Tibial nerve (tissue), 4 donors: ENCODE results near the gene FAM193A. TPM values are rescaled to one million over a fixed set of nuclear protein-coding genes. Genes with fewer than 3 reads are reported as not detected.

Experiments
- DNase-seq, 2 donors: peaks; one replicate each; pipeline ENCODE4 v3.0.0-alpha.2; 2019; ENCODE audit warnings: low spot score in 2 of 2
- H3K27ac ChIP-seq, 4 donors: fragments of 200-600 bp; sonication (generic) in 3 of 4; one replicate each; pipeline ENCODE4 v1.5.1; 2017 to 2019; ENCODE audit warnings: mild to moderate bottlenecking in 1 of 4
- H3K27me3 ChIP-seq, 2 donors: fragments of 200-600 bp; sonication (generic) in 1 of 2; one replicate each; pipeline versions ENCODE4 v1.5.1 to v1.6.0; 2017 to 2019
- H3K36me3 ChIP-seq, 3 donors: fragments of 200-600 bp; sonication (generic); one replicate each; pipeline ENCODE4 v1.5.1; 2018 to 2019
- H3K4me1 ChIP-seq, 4 donors: fragments of 200-600 bp; sonication (generic) in 3 of 4; one replicate each; pipeline ENCODE4 v1.5.1; 2017 to 2019
- H3K4me3 ChIP-seq, 4 donors: fragments of 200-600 bp; sonication (generic) in 3 of 4; one replicate each; pipeline ENCODE4 v1.5.1; 2017 to 2019; ENCODE audit warnings: mild to moderate bottlenecking in 1 of 4, moderate library complexity in 1 of 4
- H3K9me3 ChIP-seq, 4 donors: fragments of 200-600 bp; sonication (generic) in 3 of 4; one replicate each; pipeline ENCODE4 v1.5.1; 2017 to 2019
- EP300 ChIP-seq, 2 donors: sonication (generic); formaldehyde crosslinking; IDR thresholded peaks; one replicate each; pipeline ENCODE4 v1.6.1; 2017; ENCODE audit warnings: antibody characterized with exemption in 2 of 2, mild to moderate bottlenecking in 1 of 2
- POLR2A ChIP-seq, 2 donors: fragments of 450-650 bp; IDR thresholded peaks; one replicate each; pipeline ENCODE4 v1.6.1; 2017; ENCODE audit warnings: antibody characterized with exemption in 2 of 2, mild to moderate bottlenecking in 2 of 2, moderate library complexity in 2 of 2
- WGBS, 2 donors: methylation state at CpG; one replicate each; pipeline ENCODE4 v1.1.5; 2018; 5-methylcytosine and 5-hydroxymethylcytosine counted together
- total RNA-seq, 4 donors: library from RNA; depleted of rRNA; stranded (reverse); fragments of >200 nt; gene quantifications; one replicate each; pipeline ENCODE4 v1.1.0, GENCODE V29; 2016
- TF ChIP-seq, protein P1 (sequence below), 5 experiments: fragments of 200-600 bp in 3 of 5; fragments of 450-650 bp in 2 of 5; sonication (generic) in 3 of 5; IDR thresholded peaks; one replicate each; pipeline ENCODE4 v1.5.1; 2016 to 2019; ENCODE audit warnings: antibody characterized with exemption in 5 of 5, mild to moderate bottlenecking in 3 of 5, moderate library complexity in 2 of 5

FAM193A gene
- total RNA-seq, 4 donors from 2014 or later: 28.6 to 54.6 (median 36.0) TPM

DNA sequence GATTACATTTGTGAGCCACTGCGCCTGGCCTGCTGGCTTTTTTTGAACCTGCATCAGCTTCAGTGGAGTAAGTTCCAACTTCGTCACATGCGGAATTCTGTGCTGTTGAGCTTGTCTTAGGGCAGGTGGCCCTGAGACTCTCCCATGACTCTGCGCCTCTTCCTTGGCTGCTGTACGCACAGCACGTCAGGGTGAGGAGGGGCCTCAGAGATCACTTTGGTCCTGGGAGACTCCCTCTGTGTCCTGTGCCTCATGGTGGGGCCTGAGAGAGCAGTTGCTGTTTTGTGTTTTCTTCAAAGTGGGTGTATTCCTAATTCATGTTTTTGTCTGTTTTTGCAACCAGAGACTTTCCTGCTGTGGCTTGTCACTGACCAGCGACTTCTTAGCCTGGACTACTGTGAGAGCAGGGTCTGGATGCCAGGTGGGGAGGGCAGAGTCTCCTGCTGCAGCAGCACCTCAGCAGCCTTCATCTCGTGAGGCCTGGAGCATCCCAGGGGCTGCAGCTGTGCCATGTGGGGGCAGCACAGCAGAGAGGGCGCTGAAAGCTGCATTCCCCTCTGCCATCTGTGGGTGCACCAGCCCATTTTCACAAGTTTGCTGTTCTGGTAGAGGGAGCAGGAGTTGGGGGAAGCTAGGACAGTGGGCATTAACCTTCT is 111.8 kb downstream of the FAM193A start:
- H3K27me3 ChIP-seq: no peaks in the 10 kb centered on the region
- 74 to 84% methylated on average over 9 of the region's 9 CpGs for WGBS, 2 donors
- H3K9me3 ChIP-seq: no peaks in the 10 kb centered on the region
- no peak overlapping the region for H3K27ac ChIP-seq
- no peak for TF ChIP-seq EP300 (IDR thresholded peaks at IDR 0.05)
- TF ChIP-seq, protein P1, sequence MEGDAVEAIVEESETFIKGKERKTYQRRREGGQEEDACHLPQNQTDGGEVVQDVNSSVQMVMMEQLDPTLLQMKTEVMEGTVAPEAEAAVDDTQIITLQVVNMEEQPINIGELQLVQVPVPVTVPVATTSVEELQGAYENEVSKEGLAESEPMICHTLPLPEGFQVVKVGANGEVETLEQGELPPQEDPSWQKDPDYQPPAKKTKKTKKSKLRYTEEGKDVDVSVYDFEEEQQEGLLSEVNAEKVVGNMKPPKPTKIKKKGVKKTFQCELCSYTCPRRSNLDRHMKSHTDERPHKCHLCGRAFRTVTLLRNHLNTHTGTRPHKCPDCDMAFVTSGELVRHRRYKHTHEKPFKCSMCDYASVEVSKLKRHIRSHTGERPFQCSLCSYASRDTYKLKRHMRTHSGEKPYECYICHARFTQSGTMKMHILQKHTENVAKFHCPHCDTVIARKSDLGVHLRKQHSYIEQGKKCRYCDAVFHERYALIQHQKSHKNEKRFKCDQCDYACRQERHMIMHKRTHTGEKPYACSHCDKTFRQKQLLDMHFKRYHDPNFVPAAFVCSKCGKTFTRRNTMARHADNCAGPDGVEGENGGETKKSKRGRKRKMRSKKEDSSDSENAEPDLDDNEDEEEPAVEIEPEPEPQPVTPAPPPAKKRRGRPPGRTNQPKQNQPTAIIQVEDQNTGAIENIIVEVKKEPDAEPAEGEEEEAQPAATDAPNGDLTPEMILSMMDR (IDR thresholded peaks at IDR 0.05): no peak
- no peak for TF ChIP-seq POLR2A (IDR thresholded peaks at IDR 0.05)
- no peak overlapping the region for H3K4me3 ChIP-seq
- H3K36me3 ChIP-seq: peaks cover 0 to 78% (median 25%) of the 10 kb centered on the region in 3 donors
- no peaks in the 10 kb centered on the region for H3K4me1 ChIP-seq
- no peak for DNase-seq

DNA sequence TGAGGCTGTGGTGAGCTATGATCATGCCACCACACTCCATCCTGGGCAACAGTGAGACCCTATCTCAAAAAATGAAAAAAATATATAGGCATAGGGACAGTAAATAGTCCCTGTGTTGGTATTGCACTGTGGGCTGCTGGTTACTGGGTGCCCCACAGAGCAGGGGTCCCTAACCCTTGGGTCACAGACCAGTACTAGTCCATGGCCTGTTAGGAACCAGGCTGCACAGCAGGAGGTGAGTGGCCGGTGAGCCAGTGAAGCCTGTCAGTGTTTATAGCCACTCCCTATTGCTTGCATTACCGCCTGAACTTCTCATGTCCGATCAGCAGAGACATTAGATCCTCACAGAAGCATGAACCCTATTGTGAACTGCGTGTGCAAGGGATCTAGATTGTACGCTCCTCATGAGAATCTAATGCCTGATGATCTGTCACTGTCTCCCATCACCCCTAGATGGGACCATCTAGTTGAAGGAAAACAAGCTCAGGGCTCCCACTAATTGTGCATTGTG is 113.2 kb downstream of the FAM193A start:
- 94 to 97% methylated on average over 5 of the region's 5 CpGs for WGBS, 2 donors
- H3K36me3 ChIP-seq: peaks cover 0 to 65% (median 25%) of the 10 kb centered on the region in 3 donors
- H3K4me1 ChIP-seq: peaks cover 0 to 6% (median 0%) of the 10 kb centered on the region in 4 donors
- no peak overlapping the region for H3K27ac ChIP-seq
- no peaks in the 10 kb centered on the region for H3K9me3 ChIP-seq
- TF ChIP-seq, protein P1 (IDR thresholded peaks at IDR 0.05): no peak
- no peak for TF ChIP-seq POLR2A (IDR thresholded peaks at IDR 0.05)
- TF ChIP-seq EP300 (IDR thresholded peaks at IDR 0.05): no peak
- H3K4me3 ChIP-seq: no peak overlapping the region
- no peaks in the 10 kb centered on the region for H3K27me3 ChIP-seq
- DNase-seq: no peak

DNA sequence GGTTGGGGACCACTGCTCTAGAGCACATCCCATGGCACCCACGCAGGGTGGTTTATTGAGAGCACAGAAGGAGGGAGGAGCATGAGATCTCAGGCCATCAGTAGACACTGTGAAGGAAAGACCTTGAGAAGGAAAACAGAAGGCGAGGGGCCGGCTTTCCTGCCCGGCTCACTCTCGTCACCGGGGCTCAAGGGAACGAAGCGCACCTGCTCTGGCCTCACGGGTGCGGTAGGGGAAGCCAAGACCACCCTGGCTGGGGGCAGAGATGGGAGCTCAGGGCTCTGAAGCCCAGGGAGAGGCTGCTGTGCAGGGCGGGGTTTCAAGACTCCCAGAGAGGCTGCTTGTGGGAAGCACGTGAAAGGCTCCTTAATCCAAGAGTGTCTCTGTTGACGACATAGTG is 113.8 kb downstream of the FAM193A start:
- Histone ChIP-seq H3K27me3 (no peaks in the 10 kb centered on the region), H3K9me3 (no peaks in the 10 kb centered on the region), H3K4me3 (no peak overlapping the region), H3K36me3 (peaks cover 0 to 64% (median 25%) of the 10 kb centered on the region in 3 donors), H3K4me1 (peaks cover 0 to 6% (median 0%) of the 10 kb centered on the region in 4 donors), H3K27ac (no peak overlapping the region)
- TF ChIP-seq, protein P1 (IDR thresholded peaks at IDR 0.05): no peak
- TF ChIP-seq POLR2A (IDR thresholded peaks at IDR 0.05) (no peak), EP300 (IDR thresholded peaks at IDR 0.05) (no peak)
- 94% methylated on average over 13 of the region's 13 CpGs for WGBS, 2 donors
- DNase-seq: no peak

DNA sequence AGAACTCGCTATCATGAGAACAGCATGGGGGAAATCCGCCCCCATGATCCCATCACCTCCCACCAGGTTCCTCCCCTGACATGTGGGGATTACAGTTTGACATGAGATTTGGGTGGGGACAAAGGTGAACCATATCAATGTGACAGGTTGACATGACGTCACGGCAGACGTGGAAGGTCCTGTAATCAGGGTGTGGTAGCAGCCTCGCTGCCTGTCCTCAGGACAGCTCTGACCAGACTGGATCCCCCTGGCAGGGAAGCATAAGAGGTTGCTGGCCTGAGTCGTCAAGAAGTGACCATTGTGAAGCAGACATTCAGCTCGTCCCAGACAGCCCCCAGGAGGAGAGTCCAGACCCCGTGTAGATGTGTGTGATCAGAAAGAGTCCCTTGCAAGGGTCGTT is 115.1 kb downstream of the FAM193A start:
- H3K4me3 ChIP-seq: no peak overlapping the region
- TF ChIP-seq EP300 (IDR thresholded peaks at IDR 0.05): no peak
- TF ChIP-seq, protein P1 (IDR thresholded peaks at IDR 0.05): no peak
- TF ChIP-seq POLR2A (IDR thresholded peaks at IDR 0.05): no peak
- WGBS, 2 donors: 93 to 94% methylated on average over 10 of the region's 10 CpGs
- no peak for DNase-seq
- H3K27me3 ChIP-seq: no peaks in the 10 kb centered on the region
- H3K9me3 ChIP-seq: no peaks in the 10 kb centered on the region
- H3K27ac ChIP-seq: no peak overlapping the region
- H3K36me3 ChIP-seq: peaks cover 0 to 70% (median 21%) of the 10 kb centered on the region in 3 donors
- H3K4me1 ChIP-seq: peaks cover 0 to 6% (median 0%) of the 10 kb centered on the region in 4 donors

DNA sequence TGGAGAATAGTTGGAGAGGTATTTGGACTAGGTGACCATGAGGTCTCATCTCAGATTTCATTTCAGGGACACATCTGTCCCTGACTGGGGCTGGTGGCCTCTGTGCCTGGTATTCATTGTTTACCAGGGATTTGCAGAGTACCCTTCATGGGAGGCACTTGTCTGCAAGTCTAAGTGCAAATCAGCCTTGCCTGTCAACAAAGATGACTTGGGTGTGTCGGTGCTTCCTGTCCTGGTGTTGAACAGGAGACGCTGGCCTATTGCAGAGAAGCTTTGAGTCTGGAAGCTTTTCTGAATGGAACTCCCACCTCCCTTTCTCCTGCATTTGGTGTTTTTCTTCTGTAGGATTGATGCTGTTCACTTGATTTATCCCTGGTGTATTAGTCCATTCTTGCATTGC is 115.6 kb downstream of the FAM193A start:
- WGBS, 2 donors: 82 to 94% methylated on average over 2 of the region's 2 CpGs
- Histone ChIP-seq H3K4me3 (no peak overlapping the region), H3K27ac (no peak overlapping the region), H3K9me3 (no peaks in the 10 kb centered on the region), H3K36me3 (peaks cover 0 to 69% (median 17%) of the 10 kb centered on the region in 3 donors), H3K27me3 (no peaks in the 10 kb centered on the region), H3K4me1 (peaks cover 0 to 6% (median 0%) of the 10 kb centered on the region in 4 donors)
- DNase-seq: no peak
- TF ChIP-seq EP300 (IDR thresholded peaks at IDR 0.05): no peak
- TF ChIP-seq, protein P1 (IDR thresholded peaks at IDR 0.05): no peak
- no peak for TF ChIP-seq POLR2A (IDR thresholded peaks at IDR 0.05)
